GM13976 (cell line): ENCODE results near the gene XAGE5.
"Not testable (repeated sequence)": the region's sequence is repeated elsewhere in the genome, so short reads cannot be mapped to it uniquely, and the experiment has no call there.

ENCODE experiments used
- DNase-seq: peaks from one replicate; pipeline ENCODE4 v3.0.0; 2012; ENCODE audit warnings: low spot score
- in situ Hi-C: fragments of 300-500 bp; cut with MboI; formaldehyde crosslinking; loops from one replicate; pipeline ENCODE4 v1.12.0; 2022; ENCODE audit warnings: low sequenced_read_pairs, mixed read lengths, inconsistent platforms; ENCODE audit not compliant: unreplicated experiment
- TF ChIP-seq, protein P1 (sequence below): IDR thresholded peaks from 2 replicates; pipeline ENCODE4 v1.5.1; 2012; ENCODE audit warnings: borderline replicate concordance, mild to moderate bottlenecking; ENCODE audit not compliant: insufficient read depth; ENCODE audit errors: extremely low read depth, missing control alignments, control extremely low read depth

XAGE5 gene, protein sequence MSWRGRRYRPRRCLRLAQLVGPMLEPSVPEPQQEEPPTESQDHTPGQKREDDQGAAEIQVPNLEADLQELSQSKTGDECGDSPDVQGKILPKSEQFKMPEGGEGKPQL

DNA sequence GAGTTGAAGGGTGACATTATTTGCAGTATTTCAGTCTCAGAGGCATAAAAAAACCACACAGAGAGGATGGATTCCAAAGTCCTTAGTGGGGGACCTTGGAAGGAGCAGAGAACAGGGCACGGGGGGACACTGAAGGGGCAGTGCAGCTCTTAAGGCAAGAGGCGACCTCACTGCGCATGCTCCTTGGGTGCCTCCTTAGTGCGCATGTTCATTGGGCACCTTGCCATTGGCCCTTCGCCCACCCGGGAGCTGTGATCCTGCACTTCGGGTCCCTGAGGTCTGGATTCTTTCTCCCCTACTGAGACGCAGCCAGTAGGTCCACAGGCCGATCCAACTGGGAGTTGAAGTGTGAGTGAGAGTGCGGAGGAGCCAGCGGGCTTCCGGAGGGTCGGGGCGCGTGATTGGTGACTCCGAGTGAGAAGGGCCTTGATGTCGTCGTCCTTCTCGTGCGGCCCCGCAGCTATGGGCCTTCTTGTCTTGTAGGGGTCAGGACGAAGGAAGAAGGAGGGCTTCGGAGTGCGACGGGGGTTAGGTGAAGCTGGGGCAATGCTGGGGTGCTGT, at the start of gene XAGE5:
Gene XAGE5 (plus strand): TSS at position 223 of the 561 bp plus-strand sequence. CDS start 1,280 bp downstream, outside the sequence.
- TF ChIP-seq, protein P1, sequence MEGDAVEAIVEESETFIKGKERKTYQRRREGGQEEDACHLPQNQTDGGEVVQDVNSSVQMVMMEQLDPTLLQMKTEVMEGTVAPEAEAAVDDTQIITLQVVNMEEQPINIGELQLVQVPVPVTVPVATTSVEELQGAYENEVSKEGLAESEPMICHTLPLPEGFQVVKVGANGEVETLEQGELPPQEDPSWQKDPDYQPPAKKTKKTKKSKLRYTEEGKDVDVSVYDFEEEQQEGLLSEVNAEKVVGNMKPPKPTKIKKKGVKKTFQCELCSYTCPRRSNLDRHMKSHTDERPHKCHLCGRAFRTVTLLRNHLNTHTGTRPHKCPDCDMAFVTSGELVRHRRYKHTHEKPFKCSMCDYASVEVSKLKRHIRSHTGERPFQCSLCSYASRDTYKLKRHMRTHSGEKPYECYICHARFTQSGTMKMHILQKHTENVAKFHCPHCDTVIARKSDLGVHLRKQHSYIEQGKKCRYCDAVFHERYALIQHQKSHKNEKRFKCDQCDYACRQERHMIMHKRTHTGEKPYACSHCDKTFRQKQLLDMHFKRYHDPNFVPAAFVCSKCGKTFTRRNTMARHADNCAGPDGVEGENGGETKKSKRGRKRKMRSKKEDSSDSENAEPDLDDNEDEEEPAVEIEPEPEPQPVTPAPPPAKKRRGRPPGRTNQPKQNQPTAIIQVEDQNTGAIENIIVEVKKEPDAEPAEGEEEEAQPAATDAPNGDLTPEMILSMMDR = no peak
- in situ Hi-C loops = no loop called here
- no peak for DNase-seq

DNA sequence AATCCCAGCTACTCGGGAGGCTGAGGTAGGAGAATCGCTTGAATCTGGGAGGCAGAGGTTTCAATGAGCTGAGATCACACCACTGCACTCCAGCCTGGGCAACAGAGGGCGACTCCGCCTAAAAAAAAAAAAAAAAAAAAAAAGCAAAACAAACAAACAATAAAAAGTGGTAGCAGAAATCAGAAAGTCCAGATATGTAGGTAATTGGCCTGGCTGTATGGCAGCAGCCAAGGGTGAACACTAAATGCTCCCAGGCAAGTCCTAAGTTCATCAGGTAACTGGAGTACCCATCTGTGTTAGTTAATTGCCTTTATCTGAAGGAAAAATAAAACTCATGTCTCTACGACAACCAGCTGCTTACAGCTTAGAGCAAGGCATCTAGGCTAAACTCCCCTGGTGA, 45.1 kb upstream of the XAGE5 start:
- DNase-seq, in situ Hi-C loops: not testable (repeated sequence)

DNA sequence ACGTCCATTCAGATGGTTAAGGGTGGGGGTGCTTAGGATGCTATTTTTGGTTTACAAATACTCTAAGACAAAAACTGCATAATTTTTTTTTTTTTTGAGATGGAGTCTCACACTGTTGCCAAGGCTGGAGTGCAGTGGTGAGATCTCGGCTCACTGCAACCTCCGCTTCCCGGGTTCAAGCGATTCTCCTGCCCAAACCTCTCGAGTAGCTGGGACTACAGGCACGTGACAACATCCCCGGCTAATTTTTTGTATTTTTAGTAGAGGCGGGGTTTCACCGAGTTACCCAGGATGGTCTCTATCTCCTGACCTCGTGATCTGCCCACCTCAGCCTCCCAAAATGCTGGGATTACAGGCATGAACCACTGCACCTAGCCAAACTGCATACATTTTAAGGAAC, 37.6 kb upstream of the XAGE5 start:
- DNase-seq, in situ Hi-C loops: not testable (repeated sequence)

DNA sequence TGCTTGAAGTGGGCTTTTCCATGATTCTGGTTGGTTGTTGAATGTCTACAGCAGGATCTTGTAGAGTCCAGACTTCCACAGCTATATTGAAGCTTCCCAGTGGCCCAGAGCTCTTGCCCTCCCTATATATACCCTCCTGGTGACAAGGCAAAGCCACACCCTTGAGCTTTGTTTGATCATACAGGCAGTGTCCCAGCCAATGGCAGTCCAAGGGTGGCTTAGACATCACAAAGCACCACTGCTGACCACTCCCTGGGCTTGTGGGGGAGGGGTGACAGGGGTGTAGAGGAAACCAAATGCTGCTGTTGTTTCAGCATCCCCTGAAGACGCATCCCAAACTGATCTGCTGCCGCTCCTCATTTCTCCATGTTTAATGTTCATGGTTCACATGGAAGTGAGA, 13.8 kb upstream of the XAGE5 start, which contains the start of gene SPANXN5:
Gene SPANXN5 (minus strand): TSS at position 101 of the 400 bp plus-strand sequence. CDS start 79 bp downstream, at position 22.
- DNase-seq, in situ Hi-C loops: not testable (repeated sequence)

DNA sequence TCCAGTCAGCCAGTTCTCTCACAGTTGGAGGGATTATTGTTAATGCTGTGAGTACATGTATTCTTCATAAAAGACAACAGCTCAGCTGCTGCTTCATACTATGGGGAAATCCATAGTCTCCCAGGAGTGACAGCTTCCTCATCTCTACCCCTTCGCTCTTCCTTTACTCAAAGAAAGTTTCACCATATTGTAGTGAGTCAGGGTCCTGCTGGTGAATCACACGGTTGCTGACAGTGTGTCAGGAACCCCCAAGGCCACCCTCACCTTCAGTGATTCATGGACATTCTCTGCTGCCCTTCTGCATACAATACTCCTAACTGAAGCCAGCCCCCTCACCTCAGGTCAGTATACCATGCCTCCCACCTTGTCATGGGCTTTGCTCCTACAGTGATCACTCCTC, 6.2 kb upstream of the XAGE5 start:
- DNase-seq, in situ Hi-C loops: not testable (repeated sequence)

DNA sequence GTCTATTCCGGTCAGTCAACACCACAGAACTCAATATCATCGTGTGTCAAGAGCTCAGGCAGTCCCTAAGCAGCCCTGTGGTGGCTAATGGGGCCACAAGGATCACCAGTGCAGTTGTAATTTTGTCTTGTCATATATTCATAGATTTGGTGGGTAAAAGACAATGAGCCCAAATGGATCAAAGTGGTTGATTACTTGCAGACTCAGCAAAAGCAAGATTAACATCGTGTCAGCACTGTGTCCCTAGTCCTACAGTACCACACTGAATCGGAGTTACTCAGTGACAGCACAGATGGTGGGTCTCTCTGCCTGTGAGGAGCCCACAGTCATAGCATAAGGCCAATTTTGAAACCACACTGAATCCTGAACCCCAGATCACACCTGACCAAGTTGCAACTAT, 8.7 kb downstream of the XAGE5 start:
- in situ Hi-C loops = no loop called here
- DNase-seq = no peak
- TF ChIP-seq, protein P1 = no peak

DNA sequence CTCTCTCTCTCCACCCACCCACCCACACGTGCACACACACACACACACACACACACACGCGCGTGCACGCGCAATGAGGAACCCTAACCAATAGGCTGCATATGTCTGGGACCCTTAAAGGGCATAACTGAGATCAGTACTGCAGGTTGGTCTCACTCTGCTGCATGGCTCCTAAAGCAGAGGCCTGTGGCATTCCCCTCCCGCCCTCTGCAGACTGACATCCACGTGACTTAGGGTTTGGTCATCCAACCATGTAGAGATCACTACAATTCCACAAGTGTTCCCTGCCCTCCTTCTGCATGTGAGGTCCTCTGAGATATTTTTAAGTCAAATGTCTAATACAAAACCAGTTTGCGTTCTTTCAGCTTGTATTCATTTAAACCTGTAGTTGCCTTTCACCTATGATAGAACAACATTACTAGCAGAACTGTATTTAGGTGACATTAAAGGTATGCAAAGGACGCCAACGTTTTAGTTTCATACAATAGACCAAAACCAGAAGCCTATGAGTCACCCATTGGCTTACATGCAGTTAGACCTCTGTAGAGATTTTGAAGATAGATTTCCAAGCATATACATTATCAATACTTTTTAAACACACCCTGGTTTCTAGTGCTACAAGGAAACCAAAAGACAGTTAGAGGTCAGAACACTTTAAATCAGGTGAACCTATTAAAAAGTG, 10.1 kb downstream of the XAGE5 start:
- in situ Hi-C loops = no loop called here
- DNase-seq = no peak
- TF ChIP-seq, protein P1 = no peak

DNA sequence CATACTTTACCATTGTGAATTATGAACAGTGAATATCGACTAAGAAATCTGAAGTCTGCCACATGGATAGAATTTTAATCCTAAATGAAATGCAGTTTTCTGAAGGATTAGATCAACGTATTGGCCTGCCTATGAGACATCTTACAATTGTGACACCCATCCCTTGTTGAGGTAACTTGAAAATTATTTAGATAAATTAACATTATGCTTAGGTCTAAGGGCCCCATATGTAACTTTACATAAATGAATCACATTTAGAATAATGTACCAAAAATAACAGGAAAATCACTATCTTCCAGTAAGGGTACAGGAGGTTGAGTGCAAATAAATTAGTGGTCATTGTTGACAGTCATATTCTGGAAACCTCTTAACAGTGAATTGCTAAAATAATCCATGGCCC, 13.5 kb downstream of the XAGE5 start:
- DNase-seq = no peak
- in situ Hi-C loops = no loop called here
- TF ChIP-seq, protein P1 = no peak

DNA sequence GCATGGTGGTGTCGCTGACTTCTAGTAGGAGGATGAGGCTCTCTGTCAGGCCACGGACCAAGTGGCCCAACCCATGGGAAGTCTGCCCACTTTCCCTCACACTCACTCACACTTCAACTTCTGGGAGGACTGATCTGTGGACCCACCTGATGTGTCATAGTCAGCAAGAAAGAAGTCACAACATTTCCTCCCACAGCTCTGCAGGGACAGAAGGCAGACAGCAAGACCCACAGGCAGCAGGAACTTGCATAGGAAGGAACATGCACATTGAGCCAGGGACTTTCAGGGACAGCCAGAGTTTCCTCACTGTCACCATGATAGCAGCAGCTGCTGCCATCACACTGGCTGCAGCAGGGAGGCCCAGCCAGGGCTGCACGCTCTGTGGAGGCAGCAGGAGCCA, 19.5 kb downstream of the XAGE5 start:
- TF ChIP-seq, protein P1 = no peak
- DNase-seq = no peak
- in situ Hi-C loops = no loop called here
